GM19238 (cell line): ENCODE results near the gene CHST14.

Experiments used
- DNase-seq: peaks from one replicate; pipeline ENCODE4 v3.0.0; 2011; ENCODE audit warnings: low spot score; ENCODE audit not compliant: insufficient read length

CHST14 gene, protein sequence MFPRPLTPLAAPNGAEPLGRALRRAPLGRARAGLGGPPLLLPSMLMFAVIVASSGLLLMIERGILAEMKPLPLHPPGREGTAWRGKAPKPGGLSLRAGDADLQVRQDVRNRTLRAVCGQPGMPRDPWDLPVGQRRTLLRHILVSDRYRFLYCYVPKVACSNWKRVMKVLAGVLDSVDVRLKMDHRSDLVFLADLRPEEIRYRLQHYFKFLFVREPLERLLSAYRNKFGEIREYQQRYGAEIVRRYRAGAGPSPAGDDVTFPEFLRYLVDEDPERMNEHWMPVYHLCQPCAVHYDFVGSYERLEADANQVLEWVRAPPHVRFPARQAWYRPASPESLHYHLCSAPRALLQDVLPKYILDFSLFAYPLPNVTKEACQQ

DNA sequence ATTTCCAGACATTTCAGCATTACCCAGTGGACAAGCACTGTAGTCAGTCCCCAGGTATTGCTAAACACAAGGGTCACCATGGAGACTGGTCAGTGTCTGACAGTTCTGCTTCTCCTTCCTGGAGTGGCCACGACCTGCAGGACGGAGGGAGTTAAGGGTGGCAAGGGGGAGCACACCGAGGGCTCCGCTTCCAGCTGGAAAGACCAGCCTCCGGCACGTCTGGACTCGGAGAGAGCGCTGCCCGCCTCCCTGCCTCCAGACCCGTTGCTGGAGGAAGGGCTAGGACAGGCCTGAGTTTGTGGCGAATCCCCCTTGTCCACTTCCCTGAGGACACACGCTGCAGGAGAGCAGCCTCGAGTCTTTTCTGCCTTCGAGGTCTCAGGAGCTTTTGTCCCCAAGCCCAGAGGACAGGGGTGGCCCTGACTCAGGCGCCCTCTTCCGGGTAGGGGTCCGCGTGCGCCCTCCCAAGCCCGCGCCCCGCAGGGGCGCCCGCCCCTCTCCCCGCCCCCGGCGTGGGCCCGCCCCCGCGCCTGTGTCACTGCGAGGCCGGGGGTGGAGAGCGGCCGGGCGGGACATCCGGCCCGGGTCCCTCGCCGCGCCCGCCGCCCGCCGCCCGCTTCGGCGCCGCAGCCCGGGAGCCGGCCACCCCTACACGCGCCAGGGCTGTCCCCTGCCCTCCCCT is at the start of gene CHST14:
TSS of gene CHST14 (plus strand) at position 562 of the 682 bp plus-strand sequence. CDS start 230 bp downstream, outside the sequence.
- peak; percentile 88 for DNase-seq

DNA sequence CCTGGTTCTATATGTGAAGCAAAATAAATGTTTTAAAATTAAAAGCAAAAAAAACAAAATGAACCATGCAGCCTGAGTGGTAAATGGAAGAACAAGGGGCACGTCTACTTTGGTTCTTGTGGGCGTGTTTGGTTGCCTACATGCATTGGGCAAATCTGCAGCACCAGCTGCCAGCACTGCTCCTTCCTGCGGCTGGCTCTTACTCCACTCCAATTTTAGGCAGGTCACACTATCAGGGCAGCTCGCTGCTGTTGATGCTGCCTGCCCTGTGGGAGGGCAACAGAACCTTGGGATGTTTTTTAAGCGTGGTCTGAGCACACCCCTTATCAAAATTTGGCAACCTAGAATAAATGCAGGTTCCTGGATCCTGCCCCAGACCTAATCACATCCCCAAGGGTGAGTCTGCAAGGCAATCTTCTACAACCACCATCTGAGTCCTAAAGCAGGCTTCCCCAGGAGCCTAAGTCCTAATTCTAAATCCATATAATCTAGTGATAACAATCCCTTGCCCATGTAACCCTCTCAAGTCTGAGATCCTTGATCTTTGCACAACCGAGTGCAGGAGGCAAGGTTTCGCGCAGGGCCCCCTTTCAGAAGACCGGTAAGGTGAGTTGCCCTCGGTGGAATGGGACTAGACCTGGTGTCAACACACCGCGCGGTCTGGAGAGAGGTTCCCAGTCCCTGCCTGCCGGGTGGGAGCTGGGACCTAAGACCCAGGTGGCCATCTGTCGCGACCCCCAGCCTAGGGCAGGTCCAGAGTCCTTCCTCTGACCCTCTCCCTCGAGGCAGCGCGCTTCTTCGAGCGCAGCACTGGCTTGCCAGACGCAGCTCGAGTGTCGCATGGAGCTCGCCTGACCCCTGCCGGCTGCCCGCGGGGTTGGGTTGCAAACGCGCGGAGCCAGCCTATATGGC is 49.3 kb upstream of the CHST14 start:
- DNase-seq, result peak; percentile 87

DNA sequence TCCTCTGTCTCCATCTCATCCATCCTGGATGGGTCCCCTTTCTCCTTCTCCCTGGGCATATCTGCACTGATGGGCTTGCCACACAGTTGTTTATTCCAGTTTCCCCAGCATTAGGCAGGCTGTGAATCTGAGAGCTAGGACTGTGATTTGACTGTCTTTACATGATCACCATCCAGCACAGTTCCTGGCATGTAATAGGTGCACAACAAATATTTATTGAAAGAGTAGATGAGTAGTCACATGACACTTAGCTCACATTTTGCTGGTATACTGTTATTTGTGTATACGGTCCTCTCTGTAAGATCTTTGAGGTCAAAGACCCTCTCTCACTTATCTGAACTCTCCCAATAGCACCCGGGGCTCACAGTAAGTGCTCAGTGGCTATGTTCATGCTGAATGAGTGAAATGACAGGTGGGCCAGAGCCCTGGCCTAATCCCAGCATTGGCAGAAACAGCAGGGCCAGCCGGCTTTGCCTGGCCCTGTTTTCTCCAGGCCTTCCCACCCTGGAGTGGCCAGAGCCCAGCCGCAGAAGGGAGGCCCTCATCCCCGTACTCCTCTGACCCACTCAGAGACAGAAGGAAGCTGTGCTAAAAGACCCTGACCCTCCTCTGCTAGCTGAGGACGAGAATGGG is 46.2 kb upstream of the CHST14 start:
- DNase-seq, result no peak

DNA sequence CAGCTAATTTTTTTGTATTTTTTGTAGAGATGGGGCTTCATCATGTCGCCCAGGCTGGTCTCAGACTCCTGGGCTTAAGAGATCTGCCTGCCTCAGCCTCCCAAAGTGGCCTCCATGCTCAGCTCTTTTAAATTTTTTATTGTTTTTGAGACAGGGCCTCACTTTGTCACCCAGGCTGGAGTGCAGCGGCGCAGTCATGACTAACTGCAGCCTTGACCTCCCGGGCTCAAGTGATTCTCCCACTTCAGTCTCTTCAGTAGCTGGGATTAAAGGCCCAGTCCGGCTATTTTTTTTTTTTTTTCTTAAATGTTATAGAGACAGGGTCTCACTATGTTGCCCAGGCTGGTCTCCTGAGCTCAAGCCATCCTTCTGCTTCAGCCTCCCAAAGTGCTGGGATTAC is 45.1 kb upstream of the CHST14 start:
- DNase-seq, result no peak

DNA sequence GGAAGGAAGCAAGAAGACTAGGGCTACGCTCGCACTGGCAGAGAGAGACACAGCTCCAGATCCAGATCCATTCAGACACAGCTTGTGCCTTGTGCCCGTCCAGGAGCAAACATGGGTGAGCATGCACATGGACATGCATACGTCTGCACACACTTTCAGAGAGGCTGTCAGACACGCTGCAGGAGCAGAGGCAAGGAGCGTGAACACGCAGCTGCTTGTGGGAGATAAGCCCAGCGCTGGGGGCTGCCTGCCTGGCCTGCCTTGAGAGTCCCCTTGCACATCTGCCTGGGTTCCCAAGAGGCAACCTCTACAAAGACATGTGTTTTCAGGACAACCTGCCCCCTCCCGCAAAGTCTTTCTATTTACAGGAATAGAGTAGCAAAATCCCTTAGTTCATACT is 43.6 kb upstream of the CHST14 start:
- no peak for DNase-seq

DNA sequence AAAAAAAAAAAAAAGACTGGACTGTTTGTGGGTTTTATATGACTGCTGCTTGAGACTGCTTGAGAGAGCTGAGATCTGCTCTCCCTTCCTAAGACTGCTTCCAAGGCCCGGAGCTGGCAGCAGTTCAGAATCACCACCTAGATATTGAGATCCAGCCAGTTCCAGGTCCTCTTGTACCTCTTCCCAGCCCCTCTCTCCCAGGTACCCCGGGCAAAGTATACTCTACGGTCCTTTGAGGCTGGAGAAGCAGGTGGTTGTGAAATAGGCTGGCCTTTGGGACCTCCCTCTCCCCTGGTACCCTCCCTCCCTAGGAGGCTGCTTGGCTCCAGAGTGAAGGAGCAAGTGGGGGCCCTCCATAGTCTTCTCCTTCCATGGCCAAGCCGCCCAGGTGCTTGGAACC is 42.6 kb upstream of the CHST14 start:
- DNase-seq, result no peak

DNA sequence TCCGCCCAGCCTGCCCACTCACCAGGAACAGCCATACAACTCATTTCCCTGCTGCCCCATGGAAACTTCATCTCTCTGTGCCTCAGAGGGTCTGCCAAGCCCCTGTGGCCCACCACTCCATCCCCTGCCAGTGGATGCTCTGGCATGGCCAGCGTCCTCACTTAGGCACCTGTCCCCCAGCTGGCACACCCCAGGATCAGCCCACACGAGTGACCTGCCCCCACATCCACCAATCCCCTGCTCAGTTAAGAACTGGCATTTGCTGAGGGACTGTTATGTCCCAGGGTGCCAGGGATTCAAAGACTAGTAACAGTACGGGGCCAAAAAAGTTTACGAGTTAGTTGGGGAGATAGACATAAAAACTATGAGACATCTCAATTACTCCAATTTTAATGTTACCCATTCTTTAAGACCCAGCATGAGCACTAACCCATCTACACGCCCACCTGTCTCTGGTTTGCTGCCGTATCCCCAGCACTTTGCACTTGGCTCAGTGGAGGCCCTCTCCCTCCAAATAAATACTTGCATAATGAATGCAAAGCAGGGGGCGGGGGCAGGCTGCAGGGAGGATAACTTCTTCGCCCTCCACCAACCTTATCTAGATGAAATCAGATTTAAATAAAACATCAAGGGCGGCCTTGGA is 41.6 kb upstream of the CHST14 start:
- no peak for DNase-seq

DNA sequence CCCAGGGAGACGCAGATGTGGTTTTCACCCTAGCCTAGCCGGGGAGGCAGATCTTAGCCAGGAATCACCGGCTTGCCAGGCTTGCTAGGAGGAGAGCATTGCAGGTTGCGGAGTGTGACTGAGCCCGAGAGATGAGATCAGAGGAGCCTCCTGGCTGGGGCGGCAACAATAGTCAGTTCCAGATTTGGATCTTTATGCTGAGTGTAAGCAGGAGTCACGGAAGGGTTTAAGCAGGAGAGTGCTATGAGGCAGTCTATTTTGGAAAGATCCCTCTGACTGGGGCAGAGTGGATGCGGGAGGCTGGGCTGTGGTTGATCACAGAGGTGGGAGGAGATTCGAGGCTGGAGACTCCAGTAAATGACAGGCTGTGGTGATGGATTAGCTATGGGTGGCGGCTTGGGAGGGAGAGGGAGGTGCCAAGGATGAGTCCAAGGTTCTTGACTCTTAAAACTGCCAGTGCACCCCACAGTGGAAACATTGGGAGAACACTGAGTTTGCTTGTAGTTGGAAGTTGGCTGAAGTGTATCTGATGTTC is 40.4 kb upstream of the CHST14 start:
- DNase-seq, result no peak

DNA sequence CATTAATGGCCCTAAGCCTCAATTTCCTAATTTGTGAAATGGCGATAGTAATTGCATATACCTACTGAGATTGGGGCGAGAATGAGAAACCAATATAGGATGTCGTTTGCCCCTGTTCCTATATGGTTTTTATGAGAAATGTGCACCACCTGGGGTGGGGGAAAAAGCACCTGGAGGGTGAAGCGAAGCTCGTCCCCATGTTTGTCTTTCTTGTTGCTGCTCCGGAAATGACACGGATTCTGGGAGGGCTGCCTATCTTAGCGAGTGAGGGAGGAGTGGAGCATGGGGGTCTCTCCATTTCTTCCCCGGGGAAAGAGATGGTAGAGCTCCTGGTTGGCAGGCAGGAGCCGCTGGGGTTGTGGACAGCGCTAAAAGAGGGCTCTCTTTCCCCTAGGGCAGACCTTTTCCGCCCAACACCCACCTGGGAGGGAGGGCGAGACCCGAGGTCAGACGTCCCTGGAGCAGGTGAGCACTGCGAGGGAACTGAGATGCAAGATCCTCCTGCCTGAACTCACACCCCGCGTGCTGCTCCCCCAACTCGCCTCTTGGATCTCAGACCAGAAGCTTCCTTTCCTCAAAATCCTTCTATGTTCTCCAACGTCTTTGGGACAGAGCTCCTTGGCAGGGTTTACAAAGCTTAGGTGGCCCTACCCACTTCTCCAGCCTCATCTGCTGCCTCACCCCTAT is 35.6 kb upstream of the CHST14 start:
- DNase-seq, result no peak

DNA sequence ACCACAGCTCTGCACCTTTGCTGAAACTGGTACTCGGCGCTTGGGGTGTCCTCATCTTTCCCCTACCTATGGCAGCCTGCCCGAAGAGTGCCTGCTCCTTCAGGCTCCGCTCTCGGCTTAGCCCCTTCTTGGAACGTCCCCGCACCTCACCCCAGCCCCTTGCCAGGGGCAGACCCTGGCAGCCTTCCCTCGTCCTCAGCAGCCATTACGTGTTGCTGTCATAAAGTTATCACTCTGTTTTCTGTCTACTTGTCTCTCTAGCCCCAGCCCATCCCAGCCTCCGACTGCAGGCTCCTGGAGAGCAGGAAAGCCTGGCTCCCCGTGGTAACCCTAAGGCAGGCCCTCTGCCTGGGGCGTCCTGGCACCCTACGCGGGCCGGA is 35.1 kb upstream of the CHST14 start:
- DNase-seq, result no peak

DNA sequence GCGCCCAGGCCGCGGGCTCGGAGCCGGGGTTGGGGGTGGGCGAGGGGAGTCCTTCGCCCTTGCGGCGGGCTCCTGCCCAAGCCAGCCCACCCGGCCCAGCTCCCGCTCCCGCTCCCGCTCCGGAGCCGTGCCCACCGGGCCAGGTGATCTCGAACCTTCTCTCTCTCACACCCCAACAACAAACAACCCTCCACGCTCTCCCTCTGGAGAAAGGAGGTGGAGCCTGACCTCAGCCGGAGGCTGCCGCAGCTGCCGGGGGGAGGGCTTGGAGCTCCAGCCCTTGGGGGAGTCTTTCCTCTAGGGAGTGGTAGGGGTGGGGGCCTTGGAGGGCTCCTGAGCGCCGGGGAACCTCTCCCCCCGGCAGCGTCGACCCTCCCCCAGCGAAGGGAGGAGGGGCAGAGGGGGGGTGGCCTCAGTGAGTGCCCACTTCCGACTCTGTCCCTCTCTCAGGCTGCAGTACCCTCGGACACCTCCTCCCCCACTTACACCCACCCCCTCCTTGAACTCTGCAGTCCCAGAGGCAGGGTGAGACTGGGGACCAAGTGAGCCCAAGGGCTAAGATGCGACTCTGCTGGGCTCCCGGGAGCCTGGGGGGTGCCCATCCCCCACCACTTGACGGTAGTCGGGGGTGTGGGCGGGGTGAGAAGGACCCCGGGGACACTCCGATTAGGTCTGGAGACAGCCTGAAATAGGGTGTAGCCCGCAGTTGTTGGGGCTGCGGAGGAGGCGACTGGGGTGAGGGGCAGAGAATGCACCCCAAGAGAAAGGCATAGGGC is 34.5 kb upstream of the CHST14 start:
- DNase-seq, result no peak

DNA sequence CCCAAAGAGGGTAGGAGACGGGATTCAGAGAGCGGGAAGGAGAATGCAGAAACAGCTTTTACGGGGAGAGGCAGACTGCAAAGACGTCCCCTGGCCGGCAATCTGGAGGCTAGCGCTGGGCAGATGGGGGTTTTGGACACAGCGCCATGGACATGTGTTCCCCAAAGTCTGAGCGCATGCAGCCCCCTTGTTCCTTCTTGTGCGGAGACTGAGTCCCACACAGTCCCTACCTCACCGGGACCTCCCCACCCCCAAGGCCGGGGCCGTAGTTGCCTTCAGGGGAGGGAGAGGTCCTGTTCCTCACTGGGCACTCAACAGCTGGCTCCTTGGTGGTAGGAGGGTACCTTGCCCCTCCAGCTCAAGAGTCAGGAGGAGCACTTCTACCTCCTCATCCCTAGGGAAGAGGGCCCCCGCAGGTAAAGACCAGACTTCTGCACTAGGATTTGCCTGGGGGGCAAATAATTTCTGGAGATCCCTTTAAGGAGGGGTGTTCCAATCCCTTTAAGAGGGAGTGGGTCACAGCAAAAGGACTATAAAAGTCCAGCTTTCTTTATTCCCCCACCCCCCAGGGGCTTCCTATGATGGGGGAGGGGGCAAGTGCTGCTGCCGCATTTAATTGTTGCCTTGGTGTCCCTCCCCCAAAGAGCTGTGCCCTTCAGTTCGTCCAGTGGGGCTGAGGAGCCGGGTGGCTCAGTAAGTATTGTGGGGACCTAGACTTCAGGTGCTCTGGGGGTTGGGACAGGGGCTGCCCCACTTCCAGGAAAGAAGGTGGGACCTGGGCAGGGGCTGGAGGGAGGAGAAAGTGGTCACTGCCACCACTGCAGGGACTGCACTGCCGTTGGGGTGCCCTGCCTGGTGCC is 33.7 kb upstream of the CHST14 start:
- DNase-seq, result no peak

DNA sequence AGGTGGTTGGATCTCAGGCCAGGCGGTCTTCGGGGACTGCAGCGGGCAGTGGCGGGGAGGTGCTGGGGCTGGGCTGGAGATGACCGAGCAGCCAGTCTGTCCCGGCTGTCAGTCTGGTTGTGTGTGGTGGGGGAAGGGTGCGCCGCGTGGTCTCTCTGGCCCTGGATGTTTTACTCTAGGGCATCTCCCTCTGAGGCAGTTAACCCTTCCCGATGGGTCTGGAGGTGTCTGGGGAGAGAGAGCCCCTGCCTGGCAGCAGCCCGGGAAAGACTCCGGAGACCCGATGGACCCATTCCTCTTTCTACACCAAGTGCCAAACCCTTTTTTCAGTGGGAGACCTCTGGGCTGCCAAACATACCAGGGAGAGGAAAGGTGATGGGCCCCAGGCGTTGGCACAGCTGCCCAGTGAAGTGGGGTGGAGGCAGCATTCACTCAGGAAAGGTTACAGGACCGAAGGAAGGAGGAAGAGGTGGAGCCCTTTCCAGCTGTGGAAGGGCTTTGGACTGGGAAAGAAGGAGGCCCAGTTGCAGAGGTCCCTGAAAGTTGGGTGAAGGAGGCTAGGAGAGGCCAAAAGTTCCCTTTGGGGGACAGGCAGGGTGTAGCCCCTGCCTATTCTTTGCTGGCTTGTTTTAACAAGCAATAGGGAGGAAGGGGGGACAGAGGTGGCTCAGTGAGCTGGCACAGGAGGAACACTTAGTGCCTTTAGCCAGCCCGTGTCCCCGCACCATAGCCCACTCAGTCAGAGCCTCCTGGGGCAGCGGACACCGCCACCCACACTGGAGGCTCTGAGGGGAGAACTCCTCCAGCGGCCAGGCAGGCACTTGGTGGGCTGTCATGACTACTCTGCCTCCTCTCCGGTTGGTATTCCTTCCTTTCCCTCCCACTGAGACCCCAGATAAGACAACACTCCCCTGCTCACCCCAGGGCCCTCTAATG is 32.8 kb upstream of the CHST14 start:
- no peak for DNase-seq

DNA sequence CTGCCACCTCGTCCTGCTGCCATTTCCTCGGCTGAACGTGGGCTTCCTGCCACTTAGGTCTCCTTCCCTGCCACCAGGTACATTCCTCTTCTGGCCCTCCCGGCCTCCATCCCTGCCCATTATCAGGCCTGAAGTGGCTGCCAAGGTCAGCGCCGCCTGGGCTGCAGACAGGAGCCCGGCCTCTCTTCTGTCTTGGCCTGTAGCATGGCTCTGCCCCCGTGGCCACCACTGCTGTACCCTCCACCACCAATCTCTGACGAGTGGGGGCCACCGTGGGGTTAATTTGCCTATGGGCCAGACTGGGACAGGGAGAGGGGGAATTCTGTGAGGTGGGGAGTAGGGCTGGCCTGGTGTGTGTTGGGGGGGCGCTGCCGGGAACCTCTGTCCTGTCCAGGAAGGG is 32.1 kb upstream of the CHST14 start:
- DNase-seq, result no peak

DNA sequence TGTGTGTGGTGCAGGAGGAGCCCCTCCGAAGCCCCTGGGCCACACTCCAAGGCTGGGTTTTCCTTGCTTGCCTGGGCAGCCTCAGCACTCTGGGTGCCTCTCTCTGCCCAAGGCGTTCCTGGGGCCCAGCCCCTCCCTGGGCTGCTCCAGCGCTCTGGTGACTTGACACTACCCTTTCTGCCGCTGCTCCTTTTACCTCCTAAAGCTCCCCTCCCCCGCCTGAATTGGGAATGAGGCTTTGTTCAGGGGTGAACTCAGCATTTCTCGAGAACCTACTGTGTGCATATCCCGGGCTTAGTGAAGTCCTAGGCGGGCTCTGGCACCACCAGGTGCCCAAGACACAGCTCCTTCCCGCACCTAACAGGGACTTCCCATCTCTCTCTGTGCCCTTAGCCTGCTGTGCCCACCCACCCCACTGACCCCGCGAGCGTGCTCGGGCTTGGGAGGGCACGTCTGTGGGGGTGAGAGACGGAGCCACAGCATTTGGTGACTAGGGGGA is 31.3 kb upstream of the CHST14 start:
- DNase-seq, result no peak

DNA sequence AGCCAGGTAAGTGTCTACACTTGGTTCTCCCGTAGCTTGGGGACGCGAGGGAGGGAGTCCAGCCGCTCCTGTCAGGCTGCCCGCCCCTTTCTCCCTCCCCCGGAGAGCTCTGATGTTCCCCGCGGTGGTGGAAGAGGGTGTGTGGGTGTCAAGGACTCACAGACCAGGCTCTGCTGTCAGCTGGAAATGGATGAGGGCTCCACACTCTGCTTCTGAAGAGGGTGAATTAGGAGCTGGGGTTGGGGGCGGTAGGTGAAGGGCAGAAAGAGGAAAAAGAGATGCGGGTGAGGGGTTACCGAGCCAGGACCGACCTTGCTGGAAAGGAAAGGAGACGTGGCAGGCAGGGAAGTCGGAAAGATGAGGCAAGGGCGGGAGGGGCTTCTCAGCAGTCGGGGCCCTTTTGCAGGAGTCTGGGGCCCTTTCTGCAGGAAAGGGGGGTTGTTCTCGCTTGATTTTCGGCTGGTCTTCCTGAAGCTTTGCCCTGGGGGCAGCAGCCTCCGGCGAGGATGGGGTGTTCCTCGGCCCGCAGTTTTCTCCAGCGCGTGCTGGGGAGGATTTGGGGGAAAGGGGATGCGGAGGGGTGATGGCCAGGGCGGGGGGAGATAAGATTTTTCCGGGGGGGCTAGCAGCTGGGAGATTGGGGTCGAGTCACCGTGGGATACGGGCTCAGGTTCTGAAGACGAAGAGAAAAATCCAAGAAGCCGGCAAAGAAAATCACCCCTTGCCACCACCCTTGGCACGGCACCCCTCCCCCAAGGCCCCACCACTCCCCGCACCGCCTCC is 30.6 kb upstream of the CHST14 start:
- no peak for DNase-seq
